Prostate gland (tissue), 2 donors: ENCODE measurements around the gene DUS3L.

Source experiments
- POLR2AphosphoS5 ChIP-seq: sonication (generic); formaldehyde crosslinking; IDR thresholded peaks from one replicate; pipeline ENCODE4 v1.6.1; 2017; ENCODE audit warnings: antibody characterized with exemption
- TF ChIP-seq, protein P1 (sequence below), 4 experiments: fragments of 200-600 bp in 2 of 4; fragments of 450-650 bp in 2 of 4; sonication (generic) in 2 of 4; IDR thresholded peaks; 1 replicate in 3 of 4; 2 replicates in 1 of 4; pipeline ENCODE4 v1.5.1; 2016 to 2019; ENCODE audit warnings: antibody characterized with exemption in 4 of 4, mild to moderate bottlenecking in 2 of 4, moderate library complexity in 2 of 4

GRCh38 chr19:5814123-5814851 is 23.3 kb upstream of the DUS3L start:
- TF ChIP-seq, protein P1, sequence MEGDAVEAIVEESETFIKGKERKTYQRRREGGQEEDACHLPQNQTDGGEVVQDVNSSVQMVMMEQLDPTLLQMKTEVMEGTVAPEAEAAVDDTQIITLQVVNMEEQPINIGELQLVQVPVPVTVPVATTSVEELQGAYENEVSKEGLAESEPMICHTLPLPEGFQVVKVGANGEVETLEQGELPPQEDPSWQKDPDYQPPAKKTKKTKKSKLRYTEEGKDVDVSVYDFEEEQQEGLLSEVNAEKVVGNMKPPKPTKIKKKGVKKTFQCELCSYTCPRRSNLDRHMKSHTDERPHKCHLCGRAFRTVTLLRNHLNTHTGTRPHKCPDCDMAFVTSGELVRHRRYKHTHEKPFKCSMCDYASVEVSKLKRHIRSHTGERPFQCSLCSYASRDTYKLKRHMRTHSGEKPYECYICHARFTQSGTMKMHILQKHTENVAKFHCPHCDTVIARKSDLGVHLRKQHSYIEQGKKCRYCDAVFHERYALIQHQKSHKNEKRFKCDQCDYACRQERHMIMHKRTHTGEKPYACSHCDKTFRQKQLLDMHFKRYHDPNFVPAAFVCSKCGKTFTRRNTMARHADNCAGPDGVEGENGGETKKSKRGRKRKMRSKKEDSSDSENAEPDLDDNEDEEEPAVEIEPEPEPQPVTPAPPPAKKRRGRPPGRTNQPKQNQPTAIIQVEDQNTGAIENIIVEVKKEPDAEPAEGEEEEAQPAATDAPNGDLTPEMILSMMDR (IDR thresholded peaks at IDR 0.05), result no peak
- TF ChIP-seq POLR2AphosphoS5, result no peak
